GM20000 (cell line): ENCODE measurements around the gene GINS2.

Experiments used
- DNase-seq: peaks from one replicate; pipeline ENCODE4 v3.0.0; 2012; ENCODE audit warnings: low spot score
- CTCF ChIP-seq: IDR thresholded peaks from 2 replicates; pipeline ENCODE4 v1.5.1; 2012; ENCODE audit warnings: mild to moderate bottlenecking, control low read depth; ENCODE audit errors: extremely low read depth, missing control alignments

GINS2 gene

GRCh38 chr16:85631802-85632393 lies 56.9 kb downstream of the GINS2 start:
- no peak for DNase-seq
- no peak for TF ChIP-seq CTCF

- TF ChIP-seq CTCF, result no peak
- no peak for DNase-seq
Observed at GRCh38 chr16:85631230-85631629, 57.5 kb downstream of the GINS2 start.

- TF ChIP-seq CTCF, result no peak
- DNase-seq, result no peak
Observed at GRCh38 chr16:85629853-85630252, 58.9 kb downstream of the GINS2 start.

- no peak for DNase-seq
- no peak for TF ChIP-seq CTCF
Observed at GRCh38 chr16:85629326-85629725, 59.4 kb downstream of the GINS2 start.

GRCh38 chr16:85628645-85629044 lies 60.1 kb downstream of the GINS2 start:
- no peak for DNase-seq
- TF ChIP-seq CTCF, result no peak

- no peak for DNase-seq
Observed at GRCh38 chr16:85628265-85628556, 60.5 kb downstream of the GINS2 start.

More at GRCh38 chr16:85628265-85628556, 60.5 kb downstream of the GINS2 start:
- TF ChIP-seq CTCF, result no peak
